Activated T-helper 2 cell treated with anti-CD3 and anti-CD28 coated beads, Interferon-gamma antibody, Interleukin-2, Interleukin-4, amounts not matched to agents 10 μg/mL and 5 μg/mL and 100 μg/mL, durations not matched to agents 14 hours and 24 hours and 36 hours (primary cell): Measurements from ENCODE around the gene SERPINB12. TPM values are rescaled to one million over a fixed set of nuclear protein-coding genes. Genes with fewer than 3 reads are reported as not detected.

ENCODE experiments used
- DNase-seq: peaks from one replicate; pipeline ENCODE4 v3.0.0; 2021; ENCODE audit warnings: low spot score
- H3K27ac Mint-ChIP-seq: one replicate; pipeline ENCODE4 v1.8.0; 2021; ENCODE audit warnings: mixed read lengths
- H3K27me3 Mint-ChIP-seq: one replicate; pipeline ENCODE4 v1.8.0; 2021; ENCODE audit warnings: low read depth, mixed read lengths
- H3K36me3 Mint-ChIP-seq: one replicate; pipeline ENCODE4 v1.8.0; 2021; ENCODE audit warnings: low read depth, mixed read lengths
- H3K4me1 Mint-ChIP-seq: one replicate; pipeline ENCODE4 v1.8.0; 2021; ENCODE audit warnings: low read depth, mixed read lengths
- H3K4me3 Mint-ChIP-seq: one replicate; pipeline ENCODE4 v1.8.0; 2021; ENCODE audit warnings: low read depth, mild to moderate bottlenecking, moderate library complexity, mixed read lengths
- H3K9me3 Mint-ChIP-seq: one replicate; pipeline ENCODE4 v1.8.0; 2021; ENCODE audit warnings: mixed read lengths
- intact Hi-C: fragments of 100-400 bp; cut with micrococcal nuclease; formaldehyde crosslinking; loops from one replicate; pipeline ENCODE4 v1.15.1; 2023
- total RNA-seq: library from RNA; stranded (reverse); gene quantifications from 2 replicates; pipeline ENCODE4 v1.2.3, GENCODE V29; 2022

The SERPINB12 gene
- total RNA-seq, 1 donor from 2014 or later = not detected

DNA sequence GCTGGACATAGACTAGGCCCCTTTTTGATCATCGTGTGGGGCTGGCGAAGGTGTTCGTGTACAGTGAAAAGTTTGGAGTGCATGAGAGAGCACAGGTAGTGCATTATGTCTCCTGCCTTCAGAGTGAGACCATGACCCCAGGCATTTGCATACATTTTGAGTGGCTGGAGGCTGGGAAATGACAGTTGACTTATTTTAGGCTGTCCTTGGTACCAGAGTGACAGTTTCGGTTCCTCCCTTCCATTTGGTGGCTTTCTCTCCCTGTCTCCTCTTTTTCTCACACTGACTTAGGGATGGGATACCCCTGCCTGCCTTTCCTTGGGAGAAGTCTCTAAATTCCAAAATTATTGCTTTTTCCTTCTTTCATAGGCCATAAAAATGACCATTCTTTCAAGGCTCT, 20.1 kb downstream of the SERPINB12 start:
- Mint-ChIP-seq H3K4me1 (no peaks in the 10 kb centered on the region), H3K4me3 (no peak overlapping the region), H3K27ac (no peak overlapping the region), H3K27me3 (peaks cover 6% of the 10 kb centered on the region), H3K36me3 (no peaks in the 10 kb centered on the region), H3K9me3 (no peaks in the 10 kb centered on the region)
- intact Hi-C loops = no loop called here
- no peak for DNase-seq

DNA sequence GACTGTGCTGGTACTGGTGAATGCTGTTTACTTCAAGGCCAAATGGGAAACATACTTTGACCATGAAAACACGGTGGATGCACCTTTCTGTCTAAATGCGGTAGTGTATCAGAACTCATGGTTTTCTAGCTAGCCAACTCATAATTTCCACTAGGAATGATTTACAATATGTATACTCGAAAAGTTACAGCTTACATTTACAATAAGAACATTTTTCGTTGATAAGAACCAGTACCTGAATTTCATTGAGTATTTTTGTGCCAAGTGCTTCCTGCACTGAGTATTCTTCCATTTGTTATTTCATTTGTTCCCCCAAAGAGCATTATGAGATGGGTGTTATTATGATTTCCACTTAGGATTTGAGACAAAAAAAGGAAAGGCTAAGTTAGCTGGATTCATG, 21.9 kb downstream of the SERPINB12 start:
- intact Hi-C loops = no loop called here

DNA sequence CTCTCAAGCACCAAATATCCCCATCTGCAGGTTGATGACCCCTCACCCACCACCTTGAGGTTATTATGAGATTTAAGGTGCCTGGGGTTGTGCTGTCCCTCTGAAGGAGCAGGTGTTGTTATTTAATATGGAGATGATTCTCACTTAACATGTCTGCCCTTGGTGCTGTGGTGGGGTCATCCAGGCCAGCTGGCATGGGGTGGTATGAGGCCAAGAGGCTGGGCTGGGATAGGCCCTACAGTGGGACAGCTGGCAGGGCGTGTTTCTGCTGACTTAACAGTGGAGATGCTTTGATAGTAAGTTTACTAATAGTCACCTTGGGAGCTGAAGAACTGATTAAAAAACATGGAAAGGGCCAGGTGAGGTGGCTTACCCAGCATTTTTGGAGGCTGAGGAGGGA, 22.4 kb downstream of the SERPINB12 start:
- H3K4me3 Mint-ChIP-seq = no peak overlapping the region
- no peaks in the 10 kb centered on the region for H3K9me3 Mint-ChIP-seq
- H3K4me1 Mint-ChIP-seq = no peaks in the 10 kb centered on the region
- H3K27me3 Mint-ChIP-seq = peaks cover 6% of the 10 kb centered on the region
- intact Hi-C loops = no loop called here
- H3K27ac Mint-ChIP-seq = no peak overlapping the region
- no peaks in the 10 kb centered on the region for H3K36me3 Mint-ChIP-seq
- no peak for DNase-seq

More for the DNA sequence above, 21.9 kb downstream of the SERPINB12 start:
- H3K27ac Mint-ChIP-seq = no peak overlapping the region
- no peaks in the 10 kb centered on the region for H3K36me3 Mint-ChIP-seq
- H3K4me1 Mint-ChIP-seq = no peaks in the 10 kb centered on the region
- H3K27me3 Mint-ChIP-seq = peaks cover 6% of the 10 kb centered on the region
- H3K4me3 Mint-ChIP-seq = no peak overlapping the region
- no peaks in the 10 kb centered on the region for H3K9me3 Mint-ChIP-seq
- no peak for DNase-seq

- no peaks in the 10 kb centered on the region for H3K36me3 Mint-ChIP-seq
- H3K27me3 Mint-ChIP-seq = peaks cover 6% of the 10 kb centered on the region
- no peaks in the 10 kb centered on the region for H3K9me3 Mint-ChIP-seq
Measured at GRCh38 chr18:63567276-63567675, 25.1 kb downstream of the SERPINB12 start.

GRCh38 chr18:63567825-63568224, 25.7 kb downstream of the SERPINB12 start:
- Mint-ChIP-seq H3K9me3 (no peaks in the 10 kb centered on the region), H3K4me3 (no peak overlapping the region), H3K4me1 (no peaks in the 10 kb centered on the region), H3K27ac (no peak overlapping the region), H3K27me3 (peaks cover 10% of the 10 kb centered on the region), H3K36me3 (no peaks in the 10 kb centered on the region)
- intact Hi-C loops = no loop called here
- no peak for DNase-seq

More at GRCh38 chr18:63567276-63567675, 25.1 kb downstream of the SERPINB12 start:
- no peak overlapping the region for H3K4me3 Mint-ChIP-seq
- DNase-seq = no peak
- H3K27ac Mint-ChIP-seq = no peak overlapping the region
- H3K4me1 Mint-ChIP-seq = no peaks in the 10 kb centered on the region
- intact Hi-C loops = no loop called here

- no peak for DNase-seq
- Mint-ChIP-seq H3K27ac (no peak overlapping the region), H3K9me3 (no peaks in the 10 kb centered on the region), H3K4me1 (no peaks in the 10 kb centered on the region), H3K4me3 (no peak overlapping the region), H3K36me3 (no peaks in the 10 kb centered on the region), H3K27me3 (peaks cover 13% of the 10 kb centered on the region)
- intact Hi-C loops = no loop called here
Measured at GRCh38 chr18:63570721-63571120, 28.6 kb downstream of the SERPINB12 start.

GRCh38 chr18:63575681-63576080, 33.5 kb downstream of the SERPINB12 start:
- Mint-ChIP-seq H3K36me3 (no peaks in the 10 kb centered on the region), H3K9me3 (no peaks in the 10 kb centered on the region), H3K4me1 (no peaks in the 10 kb centered on the region), H3K27ac (no peak overlapping the region), H3K27me3 (peaks cover 13% of the 10 kb centered on the region), H3K4me3 (no peak overlapping the region)
- intact Hi-C loops = loop anchor here (5.0 kb wide), 1 partner anchor 272 kb away; no protein-coding TSS in a partner anchor
- no peak for DNase-seq

- Mint-ChIP-seq H3K27me3 (peaks cover 7% of the 10 kb centered on the region), H3K27ac (no peak overlapping the region), H3K4me3 (no peak overlapping the region), H3K36me3 (no peaks in the 10 kb centered on the region), H3K9me3 (no peaks in the 10 kb centered on the region), H3K4me1 (no peaks in the 10 kb centered on the region)
- intact Hi-C loops = loop anchor here (1.0 to 5.0 kb wide), 3 partner anchors 60 to 269 kb away; no protein-coding TSS in a partner anchor
- no peak for DNase-seq
Measured at GRCh38 chr18:63578357-63578958, 36.3 kb downstream of the SERPINB12 start.

DNA sequence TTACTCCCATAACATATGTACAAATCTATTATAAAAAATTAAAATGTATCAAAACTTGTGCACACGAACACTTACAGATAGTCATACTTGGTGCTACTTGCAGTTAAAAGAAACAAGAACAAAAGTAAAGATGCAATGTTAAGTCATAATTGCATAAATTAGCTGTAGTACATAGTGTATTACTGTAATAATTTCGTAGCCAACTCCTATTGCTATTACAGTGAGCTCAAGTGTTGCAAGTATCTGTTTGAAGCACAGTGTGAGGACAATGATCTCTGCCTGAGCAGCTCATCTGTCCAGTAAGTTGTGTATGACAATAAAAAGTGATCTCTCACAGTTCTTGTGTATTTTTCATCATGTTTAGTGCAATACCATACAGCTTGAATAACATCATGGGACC, 37.4 kb downstream of the SERPINB12 start:
- Mint-ChIP-seq H3K36me3 (no peaks in the 10 kb centered on the region), H3K27me3 (peaks cover 7% of the 10 kb centered on the region), H3K4me3 (no peak overlapping the region), H3K27ac (no peak overlapping the region), H3K4me1 (no peaks in the 10 kb centered on the region), H3K9me3 (no peaks in the 10 kb centered on the region)
- DNase-seq = no peak
- intact Hi-C loops = loop anchor here (2.0 to 5.0 kb wide), 2 partner anchors 69 to 268 kb away; no protein-coding TSS in a partner anchor

DNA sequence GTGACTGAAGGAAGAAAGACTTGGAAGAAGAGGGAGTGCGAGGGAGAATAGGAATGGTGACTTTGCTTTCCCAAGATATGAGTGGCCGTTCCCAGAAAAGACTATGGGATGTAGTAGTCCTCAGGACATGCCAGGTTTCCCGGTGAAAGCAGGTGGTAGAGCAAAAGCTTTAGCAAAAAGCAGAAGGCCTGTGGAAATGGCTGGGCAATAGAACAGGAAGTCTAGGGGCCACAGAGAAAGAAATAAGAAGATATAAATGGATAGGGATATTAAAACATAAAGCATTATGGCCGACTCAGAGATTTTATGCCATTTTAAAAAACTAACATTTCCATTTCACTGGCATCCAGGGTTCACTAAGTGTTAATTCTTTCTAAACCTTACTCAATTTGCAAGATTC, 43.8 kb downstream of the SERPINB12 start:
- Mint-ChIP-seq H3K27ac (no peak overlapping the region), H3K9me3 (no peaks in the 10 kb centered on the region), H3K36me3 (no peaks in the 10 kb centered on the region), H3K4me1 (no peaks in the 10 kb centered on the region), H3K27me3 (peaks cover 2% of the 10 kb centered on the region), H3K4me3 (no peak overlapping the region)
- intact Hi-C loops = no loop called here
- DNase-seq = no peak

DNA sequence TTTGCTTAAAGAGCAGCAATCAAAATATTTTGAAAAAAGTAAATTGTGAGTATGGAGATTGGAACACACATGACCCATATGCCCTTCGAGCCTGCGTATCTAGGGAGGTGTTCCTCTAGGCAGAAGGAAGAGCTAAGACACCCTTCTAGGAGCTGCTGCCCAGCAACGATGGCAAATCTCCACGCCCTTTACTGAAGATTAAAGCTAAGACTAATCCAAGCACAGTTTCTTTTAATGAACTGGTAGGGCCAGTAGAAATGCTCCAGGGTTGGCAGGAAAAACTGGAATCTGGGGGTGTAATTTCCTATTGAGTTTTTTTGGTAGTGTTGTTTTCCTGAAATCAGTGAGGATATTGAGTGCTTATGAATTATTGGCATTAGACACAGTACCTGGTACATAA, 44.3 kb downstream of the SERPINB12 start:
- H3K4me3 Mint-ChIP-seq = no peak overlapping the region
- H3K27ac Mint-ChIP-seq = no peak overlapping the region
- H3K27me3 Mint-ChIP-seq = peaks cover 4% of the 10 kb centered on the region
- intact Hi-C loops = no loop called here
- no peaks in the 10 kb centered on the region for H3K9me3 Mint-ChIP-seq
- H3K36me3 Mint-ChIP-seq = no peaks in the 10 kb centered on the region
- H3K4me1 Mint-ChIP-seq = no peaks in the 10 kb centered on the region
- no peak for DNase-seq

DNA sequence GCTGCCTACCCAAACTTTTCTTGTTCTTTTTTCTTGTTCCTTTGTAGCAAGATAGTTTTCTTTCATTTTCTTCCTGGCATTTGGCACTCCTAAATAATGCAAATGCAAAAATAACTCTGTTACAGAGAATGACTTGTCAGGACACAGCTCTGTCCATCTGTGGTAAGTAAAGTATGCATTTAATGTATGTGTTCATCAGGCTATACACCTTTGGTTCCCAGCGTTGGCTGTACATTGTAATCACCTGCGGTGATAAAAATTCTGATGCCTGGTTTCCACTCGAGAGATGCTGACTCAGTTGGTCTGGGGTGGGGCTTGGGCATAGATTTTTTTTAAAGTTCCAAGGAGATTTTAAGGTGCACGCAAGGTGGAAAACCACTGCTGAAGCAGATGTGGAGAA, 44.8 kb downstream of the SERPINB12 start, which contains the start of gene SERPINB13:
TSS of gene SERPINB13 (plus strand) at position 378 of the 400 bp plus-strand sequence. CDS start 1,325 bp downstream, outside the sequence.
- intact Hi-C loops = no loop called here

DNA sequence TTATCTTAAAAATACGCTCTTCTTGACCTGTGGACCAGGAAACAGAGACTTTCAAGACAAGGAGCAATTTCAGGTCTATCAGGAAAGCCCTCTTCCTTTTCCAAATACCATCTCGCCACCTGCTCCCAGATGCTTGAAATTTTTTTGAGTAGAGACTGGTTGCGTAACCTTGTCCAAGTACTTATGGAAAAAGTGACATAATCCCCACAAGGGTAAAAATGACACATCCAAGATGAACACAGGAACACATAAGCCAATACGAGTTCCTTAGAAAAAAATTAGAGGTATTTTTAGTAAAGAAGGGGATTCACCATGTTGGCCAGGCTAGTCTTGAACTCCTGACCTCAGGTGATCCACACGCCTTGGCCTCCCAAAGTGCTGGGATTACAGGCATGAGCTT, 46.7 kb downstream of the SERPINB12 start:
- Mint-ChIP-seq H3K27me3 (peaks cover 4% of the 10 kb centered on the region), H3K4me1 (no peaks in the 10 kb centered on the region), H3K9me3 (no peaks in the 10 kb centered on the region), H3K4me3 (no peak overlapping the region), H3K36me3 (no peaks in the 10 kb centered on the region), H3K27ac (no peak overlapping the region)
- DNase-seq = no peak
- intact Hi-C loops = no loop called here

More for the DNA sequence above, 44.8 kb downstream of the SERPINB12 start, which contains the start of gene SERPINB13:
- Mint-ChIP-seq H3K4me3 (no peak within 1 kb of the TSS), H3K4me1 (no peaks in the 10 kb centered on the region), H3K27ac (no peak within 1 kb of the TSS), H3K9me3 (no peaks in the 10 kb centered on the region), H3K27me3 (peaks cover 4% of the 10 kb centered on the region), H3K36me3 (no peaks in the 10 kb centered on the region)
- no peak for DNase-seq
